GM06990 (cell line): Measurements from ENCODE around the gene MYO7B.

ENCODE experiments used
- DNase-seq: peaks from one replicate; pipeline ENCODE4 v3.0.0-alpha.2; 2011; ENCODE audit not compliant: insufficient read length; ENCODE audit errors: extremely low read depth
- H3K27me3 ChIP-seq: replicated peaks from 2 replicates; pipeline ENCODE4 v1.6.0; 2011; ENCODE audit warnings: low read length; ENCODE audit not compliant: control insufficient read depth, insufficient read depth
- H3K36me3 ChIP-seq: 2 replicates; pipeline ENCODE4 v1.5.1; 2011; ENCODE audit warnings: low read length; ENCODE audit not compliant: control insufficient read depth, insufficient read depth
- H3K4me3 ChIP-seq: replicated peaks from 2 replicates; pipeline ENCODE4 v1.5.1; 2011; ENCODE audit warnings: low read depth, mild to moderate bottlenecking, control low read depth, low read length
- CTCF ChIP-seq: IDR thresholded peaks from 2 replicates; pipeline ENCODE4 v1.5.1; 2011; ENCODE audit warnings: low read length, control low read depth, mild to moderate bottlenecking, inconsistent platforms; ENCODE audit not compliant: insufficient read depth, poor library complexity, severe bottlenecking

The MYO7B gene

GRCh38 chr2:127576433-127577207, 41.1 kb downstream of the MYO7B start:
- no peak for DNase-seq
- no peaks in the 10 kb centered on the region for H3K36me3 ChIP-seq
- no peak for TF ChIP-seq CTCF
- H3K27me3 ChIP-seq, result no peaks in the 10 kb centered on the region
- H3K4me3 ChIP-seq, result no peak overlapping the region

- Histone ChIP-seq H3K36me3 (no peaks in the 10 kb centered on the region), H3K4me3 (no peak overlapping the region), H3K27me3 (no peaks in the 10 kb centered on the region)
- DNase-seq, result no peak
- no peak for TF ChIP-seq CTCF
Observed at GRCh38 chr2:127577208-127577475, 41.7 kb downstream of the MYO7B start.

- no peak overlapping the region for H3K4me3 ChIP-seq
- no peaks in the 10 kb centered on the region for H3K27me3 ChIP-seq
- no peak for DNase-seq
- H3K36me3 ChIP-seq, result no peaks in the 10 kb centered on the region
- TF ChIP-seq CTCF, result no peak
Observed at GRCh38 chr2:127577503-127577902, 42.0 kb downstream of the MYO7B start.

- peak; percentile 62 for DNase-seq
- TF ChIP-seq CTCF, result no peak
- H3K4me3 ChIP-seq, result no peak overlapping the region
- H3K36me3 ChIP-seq, result no peaks in the 10 kb centered on the region
- H3K27me3 ChIP-seq, result no peaks in the 10 kb centered on the region
Observed at GRCh38 chr2:127577973-127578372, 42.5 kb downstream of the MYO7B start.

GRCh38 chr2:127578411-127578810, 42.9 kb downstream of the MYO7B start:
- H3K4me3 ChIP-seq, result no peak overlapping the region
- H3K27me3 ChIP-seq, result no peaks in the 10 kb centered on the region
- DNase-seq, result no peak
- no peaks in the 10 kb centered on the region for H3K36me3 ChIP-seq
- TF ChIP-seq CTCF, result no peak

- Histone ChIP-seq H3K27me3 (no peaks in the 10 kb centered on the region), H3K4me3 (no peak overlapping the region), H3K36me3 (no peaks in the 10 kb centered on the region)
- no peak for DNase-seq
- no peak for TF ChIP-seq CTCF
Observed at GRCh38 chr2:127579231-127579630, 43.7 kb downstream of the MYO7B start.
